GM21447 (cell line): ENCODE results near the gene TPM1.
"Not testable (repeated sequence)": the region's sequence is repeated elsewhere in the genome, so short reads cannot be mapped to it uniquely, and the experiment has no call there.

ENCODE experiments used
- ATAC-seq: cut with Tn5 transposase; IDR thresholded peaks from one replicate; pipeline ENCODE4 v1.9.1; 2021; ENCODE audit not compliant: unreplicated experiment

Gene TPM1

GRCh38 chr15:63041974-63042876 lies at the start of gene TPM1:
Gene TPM1 (plus strand): TSS chr15:63042747. CDS start chr15:63042830, 83 bp downstream.
- no peak for ATAC-seq

- no peak for ATAC-seq
These were observed 49.5 kb upstream of the TPM1 start for GRCh38 chr15:62993066-62993465.

GRCh38 chr15:62993632-62994031 lies 48.9 kb upstream of the TPM1 start:
- not testable (repeated sequence) for ATAC-seq

GRCh38 chr15:62994439-62994838 lies 48.1 kb upstream of the TPM1 start:
- ATAC-seq, result no peak

- no peak for ATAC-seq
These were observed 47.4 kb upstream of the TPM1 start for GRCh38 chr15:62994975-62995681.

- no peak for ATAC-seq
These were observed 45.1 kb upstream of the TPM1 start for GRCh38 chr15:62997441-62997840.

GRCh38 chr15:62998262-62998890 lies 44.2 kb upstream of the TPM1 start:
- ATAC-seq, result no peak

GRCh38 chr15:62999178-62999577 lies 43.4 kb upstream of the TPM1 start:
- no peak for ATAC-seq

GRCh38 chr15:62999923-63000561 lies 42.5 kb upstream of the TPM1 start:
- ATAC-seq, result no peak

GRCh38 chr15:63000706-63001105 lies 41.8 kb upstream of the TPM1 start:
- no peak for ATAC-seq

GRCh38 chr15:63004211-63004610 lies 38.3 kb upstream of the TPM1 start:
- ATAC-seq, result no peak

- no peak for ATAC-seq
These were observed 36.3 kb upstream of the TPM1 start for GRCh38 chr15:63006032-63006878.

- no peak for ATAC-seq
These were observed 34.1 kb upstream of the TPM1 start for GRCh38 chr15:63008333-63009049.

GRCh38 chr15:63010386-63010785 lies 32.2 kb upstream of the TPM1 start:
- no peak for ATAC-seq

- no peak for ATAC-seq
These were observed 31.4 kb upstream of the TPM1 start for GRCh38 chr15:63010920-63011693.

- ATAC-seq, result no peak
These were observed 30.1 kb upstream of the TPM1 start for GRCh38 chr15:63012444-63012843.

GRCh38 chr15:63013052-63013808 lies 29.3 kb upstream of the TPM1 start:
- ATAC-seq, result no peak

- no peak for ATAC-seq
These were observed 28.0 kb upstream of the TPM1 start for GRCh38 chr15:63014578-63014977.
